IPS-18c (cell line): ENCODE results near the gene PKP3.
"Not testable (repeated sequence)": the region's sequence is repeated elsewhere in the genome, so short reads cannot be mapped to it uniquely, and the experiment has no call there.

Source experiments
- H3K4me3 ChIP-seq: 2 replicates; pipeline ENCODE4 v1.7.0; 2013; ENCODE audit warnings: low read depth, mild to moderate bottlenecking, low read length, moderate library complexity; ENCODE audit not compliant: insufficient read depth
- H3K9me3 ChIP-seq: one replicate; pipeline ENCODE4 v1.6.1; 2013; ENCODE audit warnings: mild to moderate bottlenecking, low read length, moderate library complexity; ENCODE audit not compliant: control insufficient read depth, insufficient read depth

Gene PKP3

DNA sequence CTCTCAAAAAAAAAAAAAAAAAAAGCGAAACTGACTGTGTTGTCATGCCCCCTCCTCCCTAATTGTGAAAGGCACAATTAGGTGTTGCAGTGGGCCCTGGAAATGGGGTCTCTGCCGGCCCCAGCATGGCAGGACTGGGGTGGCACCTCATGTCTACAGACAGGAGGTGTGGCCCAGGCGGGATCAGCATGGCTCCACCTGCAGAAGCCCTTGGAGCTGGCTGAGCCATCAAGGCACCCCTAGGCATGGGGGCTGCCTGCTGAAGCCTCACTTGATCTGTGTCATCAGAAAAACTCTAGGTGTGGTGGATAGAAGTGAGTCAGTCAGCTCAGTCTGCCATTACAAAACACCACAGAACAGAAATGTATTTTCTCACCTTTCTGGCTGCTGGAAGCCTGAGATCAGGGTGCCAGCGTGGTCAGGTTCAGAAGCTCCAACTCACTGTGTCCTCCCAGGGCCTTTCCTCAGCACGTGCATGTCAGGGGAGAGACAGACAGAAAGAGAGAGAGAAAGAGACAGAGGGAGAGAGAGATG lies 34.8 kb upstream of the PKP3 start:
- Histone ChIP-seq H3K9me3 (peaks cover 9% of the 10 kb centered on the region), H3K4me3 (no peak overlapping the region)

DNA sequence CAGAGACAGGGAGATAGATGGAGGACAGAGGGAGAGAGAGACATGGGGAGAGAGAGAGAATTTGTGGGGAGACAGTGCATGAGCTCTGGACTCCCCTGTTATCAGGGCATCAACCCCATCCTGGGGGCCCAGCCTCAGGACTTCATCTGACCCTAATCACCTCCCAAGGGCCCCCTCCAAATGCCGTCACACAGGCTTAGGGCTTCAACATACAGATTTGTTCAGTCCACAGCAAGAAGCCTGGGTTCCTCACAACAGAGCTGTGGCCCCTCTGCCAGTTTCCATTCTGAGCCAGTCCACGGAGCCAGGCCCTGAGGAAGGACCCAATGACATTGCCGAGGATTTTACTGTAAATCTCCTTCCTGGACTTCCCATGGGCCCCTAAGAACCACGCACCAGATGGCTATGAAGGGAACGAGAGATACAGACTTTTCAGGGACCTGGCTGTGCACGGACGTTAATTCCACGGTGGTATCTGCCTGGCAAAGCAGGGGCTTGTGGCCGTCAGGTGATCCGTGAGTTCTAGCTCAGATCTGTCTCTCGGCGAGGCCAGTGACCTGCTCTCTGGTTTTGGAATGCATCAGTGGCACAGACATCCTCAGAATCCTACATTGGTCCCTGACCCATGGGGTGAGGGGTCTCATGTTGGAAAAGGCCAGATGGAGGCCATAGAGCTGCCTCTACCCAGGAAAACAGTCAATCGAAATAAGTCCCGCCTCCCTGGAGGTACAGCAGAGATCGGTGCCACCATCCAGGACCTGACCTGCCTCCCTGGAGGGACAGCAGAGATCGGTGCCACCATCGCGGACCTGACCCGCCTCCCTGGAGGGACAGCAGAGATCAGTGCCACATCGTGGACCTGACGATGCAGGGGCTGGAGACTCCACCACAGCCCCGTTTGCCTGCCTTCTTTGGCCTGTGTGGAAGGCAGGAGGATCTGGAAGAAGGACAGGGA lies 33.4 kb upstream of the PKP3 start:
- Histone ChIP-seq H3K4me3 (no peak overlapping the region), H3K9me3 (peaks cover 9% of the 10 kb centered on the region)

DNA sequence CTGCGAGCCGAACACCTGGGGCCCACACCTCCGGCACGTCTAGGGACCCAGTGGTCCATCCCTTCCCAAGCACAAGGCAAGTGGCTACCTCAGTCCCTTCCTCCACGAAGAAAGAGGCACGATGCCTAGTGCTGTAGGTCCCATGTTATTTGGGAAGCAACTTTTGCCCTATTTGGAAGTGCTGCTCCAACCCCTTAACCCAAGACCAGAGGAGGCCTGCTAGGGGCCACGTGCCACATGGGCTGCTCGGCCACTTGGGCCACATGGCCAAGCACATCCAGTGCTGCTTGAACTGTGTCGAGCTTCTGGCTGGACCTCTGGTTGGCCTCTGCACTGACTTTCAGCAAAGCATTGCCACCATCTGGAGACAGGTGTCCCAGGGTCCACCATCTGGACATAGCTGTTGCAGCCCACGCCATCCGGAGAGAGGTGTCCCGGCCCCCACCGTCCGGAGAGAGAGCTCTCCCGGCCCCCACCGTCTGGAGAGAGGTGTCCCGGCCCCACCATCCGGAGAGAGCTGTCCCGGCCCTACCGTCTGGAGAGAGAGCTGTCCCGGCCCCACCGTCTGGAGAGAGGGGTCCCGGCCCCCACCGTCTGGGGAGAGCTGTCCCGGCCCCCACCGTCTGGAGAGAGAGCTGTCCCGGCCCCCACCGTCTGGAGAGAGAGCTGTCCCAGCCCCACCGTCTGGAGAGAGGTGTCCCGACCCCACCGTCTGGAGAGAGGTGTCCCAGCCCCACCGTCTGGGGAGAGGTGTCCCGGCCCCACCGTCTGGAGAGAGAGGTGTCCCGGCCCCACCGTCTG lies 31.2 kb upstream of the PKP3 start:
- peaks cover 9% of the 10 kb centered on the region for H3K9me3 ChIP-seq
- no peak overlapping the region for H3K4me3 ChIP-seq

DNA sequence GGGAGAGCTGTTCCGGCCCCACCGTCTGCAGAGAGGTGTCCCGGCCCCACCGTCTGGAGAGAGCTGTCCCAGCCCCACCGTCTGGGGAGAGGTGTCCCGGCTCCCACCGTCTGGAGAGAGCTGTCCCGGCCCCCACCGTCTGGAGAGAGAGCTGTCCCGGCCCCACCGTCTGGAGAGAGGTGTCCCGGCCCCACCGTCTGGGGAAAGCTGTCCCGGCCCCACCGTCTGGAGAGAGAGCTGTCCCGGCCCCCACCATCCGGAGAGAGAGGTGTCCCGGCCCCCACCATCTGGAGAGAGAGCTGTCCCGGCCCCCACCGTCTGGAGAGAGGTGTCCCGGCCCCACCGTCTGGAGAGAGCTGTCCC lies 30.6 kb upstream of the PKP3 start:
- H3K9me3 ChIP-seq, H3K4me3 ChIP-seq: not testable (repeated sequence)

- H3K9me3 ChIP-seq, result peaks cover 9% of the 10 kb centered on the region
- no peak overlapping the region for H3K4me3 ChIP-seq
Measured at GRCh38 chr11:363948-364761, 29.9 kb upstream of the PKP3 start.

DNA sequence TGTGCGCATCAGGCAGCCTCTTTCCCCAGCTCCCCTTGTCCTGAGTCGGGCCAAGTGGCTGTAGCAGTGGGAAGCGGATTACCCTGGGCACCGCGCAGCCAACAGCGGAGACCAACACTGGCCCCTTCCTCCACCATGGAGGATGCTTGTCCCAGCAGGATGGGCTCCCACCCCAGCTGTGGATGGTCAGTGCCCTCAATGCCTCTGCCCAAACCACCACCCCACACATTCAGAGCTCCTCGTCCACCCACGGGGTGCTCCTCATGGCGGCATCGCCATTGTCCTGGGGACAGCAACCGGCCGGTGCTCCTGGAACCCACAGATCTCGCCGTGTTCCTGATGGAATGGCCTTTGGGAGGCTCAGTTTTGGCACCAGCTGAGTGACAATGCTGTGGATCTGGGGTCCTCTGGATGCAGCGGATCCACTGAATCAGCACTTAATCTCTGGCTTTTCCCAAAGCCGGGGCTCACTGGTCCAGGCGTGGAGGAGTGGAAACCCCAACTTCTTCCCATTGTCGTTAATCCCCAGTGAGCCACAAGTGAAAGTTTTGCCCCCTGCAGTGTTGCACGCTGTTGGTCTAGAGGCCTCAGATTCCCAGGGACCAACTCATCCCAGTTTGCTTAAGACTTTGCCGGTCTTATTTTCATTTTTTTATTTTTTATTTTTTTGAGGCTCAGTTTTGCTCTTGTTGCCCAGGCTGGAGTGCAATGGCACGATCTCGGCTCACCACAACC lies 28.9 kb upstream of the PKP3 start:
- H3K9me3 ChIP-seq, result peaks cover 7% of the 10 kb centered on the region

DNA sequence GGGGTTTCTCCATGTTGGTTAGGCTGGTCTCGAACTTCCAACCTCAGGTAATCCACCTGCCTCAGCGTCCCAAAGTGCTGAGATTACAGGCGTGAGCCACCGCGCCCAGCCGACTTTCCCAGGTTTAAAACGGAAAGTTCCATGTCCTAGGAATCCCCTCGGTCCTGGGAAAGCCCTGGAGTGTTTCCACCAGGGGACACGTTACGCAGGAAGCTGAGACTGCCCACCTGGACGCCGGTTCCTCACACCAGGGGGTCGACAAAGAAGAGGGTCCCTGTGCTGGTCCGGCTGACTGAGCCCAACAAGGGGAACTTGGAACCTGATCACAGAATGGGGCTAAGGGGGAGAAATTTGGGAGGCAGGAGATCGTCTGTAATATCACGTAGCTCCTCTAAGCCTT lies 28.2 kb upstream of the PKP3 start:
- Histone ChIP-seq H3K4me3 (no peak overlapping the region), H3K9me3 (peaks cover 2% of the 10 kb centered on the region)

More for the DNA sequence above, 28.9 kb upstream of the PKP3 start:
- H3K4me3 ChIP-seq, result no peak overlapping the region

DNA sequence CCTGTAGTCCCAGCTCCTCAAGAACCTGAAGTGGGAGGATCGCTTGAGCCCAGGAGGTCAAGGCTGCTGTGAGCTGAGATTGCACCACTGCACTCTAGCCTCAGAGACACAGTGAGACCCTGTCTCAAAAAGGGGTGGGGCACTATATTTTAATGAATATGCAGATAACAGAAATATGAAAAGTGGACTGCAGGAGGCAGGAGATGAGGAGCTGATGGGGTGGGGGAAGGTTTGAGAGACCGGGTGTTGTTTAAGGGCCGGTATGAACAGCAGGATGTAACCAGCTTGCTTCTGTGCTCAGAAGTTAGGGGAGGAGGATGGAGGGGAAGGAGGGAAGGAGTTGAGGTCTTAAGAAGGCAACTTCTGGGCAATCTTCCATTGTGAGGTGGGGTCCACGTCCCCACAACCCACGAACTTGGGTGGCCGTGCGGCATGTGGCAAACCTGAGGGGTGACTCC lies 26.0 kb upstream of the PKP3 start:
- H3K4me3 ChIP-seq, result no peak overlapping the region; the same call in 1 of the 2 replicates
- H3K9me3 ChIP-seq, result no peaks in the 10 kb centered on the region

- H3K9me3 ChIP-seq, result no peaks in the 10 kb centered on the region
- H3K4me3 ChIP-seq, result peak overlapping the region; percentile 41
Measured at GRCh38 chr11:368414-369335, 25.3 kb upstream of the PKP3 start.

DNA sequence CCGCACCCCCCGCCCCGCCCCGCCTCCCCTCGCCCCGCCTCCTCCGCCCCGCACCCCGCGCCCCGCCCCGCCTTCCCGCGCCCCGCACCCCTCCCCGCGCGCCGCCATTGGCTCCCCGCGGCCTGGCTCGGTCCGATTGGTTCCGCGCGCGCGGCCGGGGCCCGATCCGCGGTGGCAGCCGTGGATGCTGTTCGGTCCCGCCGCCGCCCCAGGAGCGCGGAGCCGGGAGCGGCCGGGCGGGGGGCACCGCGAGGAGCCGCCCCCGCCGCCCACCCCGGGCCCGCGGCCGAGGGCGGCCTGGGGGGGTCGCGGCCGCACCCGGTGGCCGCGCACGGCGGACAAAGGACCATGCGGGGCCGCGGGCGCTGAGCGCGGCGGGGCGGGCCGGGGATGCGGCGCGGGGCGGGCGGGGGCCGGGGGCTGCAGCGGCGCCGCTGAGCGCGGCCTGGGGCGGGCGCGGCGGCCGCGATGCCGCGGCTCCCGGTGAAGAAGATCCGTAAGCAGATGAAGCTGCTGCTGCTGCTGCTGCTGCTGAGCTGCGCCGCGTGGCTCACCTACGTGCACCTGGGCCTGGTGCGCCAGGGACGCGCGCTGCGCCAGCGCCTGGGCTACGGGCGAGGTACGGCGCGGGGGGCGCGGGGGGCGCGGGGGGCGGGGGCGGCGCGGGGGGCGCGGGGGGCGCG lies 24.5 kb upstream of the PKP3 start, which contains the start of gene B4GALNT4:
Gene B4GALNT4 (plus strand): TSS at position 164 of the 683 bp plus-strand sequence. CDS start 305 bp downstream, at position 469.
- H3K4me3 ChIP-seq, result peak within 1 kb of the TSS; percentile 57

DNA sequence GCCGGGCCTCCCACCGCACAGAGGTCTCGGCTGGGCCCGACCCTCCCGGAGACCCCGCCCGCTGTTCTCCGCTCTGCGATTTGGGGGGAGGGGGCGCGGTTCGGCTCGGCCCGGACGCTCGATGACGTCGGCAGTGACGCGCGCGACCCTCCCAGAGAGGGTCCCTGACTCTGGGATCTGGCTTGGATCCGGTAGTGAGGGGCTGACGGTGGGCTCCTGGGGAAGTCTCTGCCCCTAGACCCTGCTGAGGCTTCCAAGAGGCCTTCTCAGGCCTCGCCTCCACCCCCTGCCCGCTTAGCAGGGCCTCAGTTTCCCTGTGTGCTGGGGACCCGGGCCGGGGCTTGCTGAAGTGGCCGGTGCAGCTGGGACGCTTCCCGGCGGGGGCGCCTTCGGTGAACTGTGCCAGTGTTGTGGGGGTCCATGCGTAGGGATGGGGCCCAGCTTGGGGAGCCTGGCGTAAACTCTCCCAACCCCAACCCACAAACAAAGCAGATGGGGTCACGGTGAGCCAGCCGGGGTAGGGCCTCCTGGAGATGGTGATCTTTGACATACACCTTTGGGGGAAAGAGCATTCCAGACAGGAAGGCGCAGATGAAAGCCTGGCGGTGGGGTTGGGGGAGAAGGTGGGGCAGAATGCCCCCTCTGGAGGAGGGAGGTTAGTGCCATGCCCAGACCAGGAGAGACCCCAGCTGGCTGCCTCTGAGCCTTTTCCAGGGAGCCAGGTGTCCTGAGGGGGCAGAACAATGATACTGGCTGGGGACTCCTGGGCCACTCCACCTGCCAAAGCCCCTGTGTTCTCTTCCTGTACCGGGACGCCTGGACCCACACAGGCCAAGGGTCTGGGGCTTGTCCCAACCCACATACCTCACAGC lies 23.7 kb upstream of the PKP3 start:
- Histone ChIP-seq H3K4me3 (peak overlapping the region; percentile 57), H3K9me3 (no peaks in the 10 kb centered on the region)

More for the DNA sequence above, 24.5 kb upstream of the PKP3 start, which contains the start of gene B4GALNT4:
- H3K9me3 ChIP-seq, result no peaks in the 10 kb centered on the region

- no peaks in the 10 kb centered on the region for H3K9me3 ChIP-seq
- H3K4me3 ChIP-seq, result no peak overlapping the region
Measured at GRCh38 chr11:371051-371450, 23.0 kb upstream of the PKP3 start.

DNA sequence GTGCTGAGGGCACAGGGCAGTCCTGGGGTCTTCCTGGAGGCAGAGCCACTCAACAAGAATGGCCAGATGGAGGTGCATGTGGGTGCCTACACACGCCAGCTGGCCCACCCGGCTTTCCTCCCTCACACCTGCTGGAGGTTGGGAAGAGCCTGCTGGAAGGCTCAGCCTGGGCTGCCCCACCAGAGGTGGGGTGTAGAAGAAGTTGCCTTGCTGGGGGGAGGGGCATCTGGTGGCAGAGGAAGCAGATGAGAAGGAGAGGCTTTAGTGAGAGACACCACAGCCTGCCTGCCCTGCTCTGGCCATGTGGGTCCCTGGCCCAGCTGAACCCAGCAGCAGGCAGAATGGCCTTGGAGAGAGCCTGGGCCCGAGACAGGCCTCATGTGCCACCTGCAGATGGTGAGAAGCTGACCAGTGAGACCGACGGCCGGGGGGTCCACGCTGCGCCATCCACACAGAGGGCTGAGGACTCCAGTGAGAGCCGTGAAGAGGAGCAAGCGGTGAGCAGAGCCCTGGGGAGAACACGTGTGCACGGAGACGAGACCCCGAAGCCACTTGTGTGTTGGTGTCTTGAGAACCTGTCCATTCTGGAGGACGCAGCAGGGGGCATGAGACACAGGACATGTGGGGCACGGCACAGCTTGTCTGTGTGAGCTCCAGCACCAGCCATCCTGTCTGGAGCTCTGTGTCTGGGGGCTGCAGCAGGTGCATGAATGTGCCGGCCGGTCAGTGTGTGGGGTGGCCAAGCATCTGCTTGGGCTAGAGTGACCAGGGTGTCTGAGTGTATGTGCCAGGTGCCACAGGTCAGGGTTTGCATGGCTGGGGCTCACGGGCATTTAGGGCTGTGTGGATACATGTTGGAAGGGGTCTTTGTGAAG lies 22.1 kb upstream of the PKP3 start:
- no peak overlapping the region for H3K4me3 ChIP-seq
- H3K9me3 ChIP-seq, result no peaks in the 10 kb centered on the region
